Testis (tissue), 3 donors: ENCODE data around the gene NUDT5. TPM values are rescaled to one million over a fixed set of nuclear protein-coding genes. Genes with fewer than 3 reads are reported as not detected.
A peak's percentile ranks its signal among the peaks of the same experiment; 100 is the strongest.

ENCODE experiments used
- DNase-seq: peaks from one replicate; pipeline ENCODE4 v3.0.0-alpha.2; 2019
- H3K27ac ChIP-seq, 2 donors: fragments of 200-600 bp; sonication (generic); one replicate each; pipeline ENCODE4 v1.5.1; 2019
- H3K27me3 ChIP-seq: fragments of 200-600 bp; sonication (generic); one replicate; pipeline ENCODE4 v1.5.1; 2019
- H3K36me3 ChIP-seq: fragments of 200-600 bp; sonication (generic); one replicate; pipeline ENCODE4 v1.5.1; 2017; ENCODE audit warnings: low read depth; ENCODE audit errors: missing control alignments
- H3K4me1 ChIP-seq: fragments of 200-600 bp; sonication (generic); one replicate; pipeline ENCODE4 v1.5.1; 2019
- H3K4me3 ChIP-seq, 2 donors: fragments of 200-600 bp; sonication (generic); one replicate each; pipeline ENCODE4 v1.5.1; 2017 to 2019
- H3K9me3 ChIP-seq: fragments of 200-600 bp; sonication (generic); one replicate; pipeline ENCODE4 v1.5.1; 2017
- CTCF ChIP-seq, 3 experiments: fragments of 450-650 bp in 2 of 3; fragments of 200-600 bp in 1 of 3; sonication (generic) in 1 of 3; IDR thresholded peaks; one replicate each; pipeline ENCODE4 v1.5.1; 2016 to 2019; ENCODE audit warnings: antibody characterized with exemption in 3 of 3, mild to moderate bottlenecking in 2 of 3, moderate library complexity in 1 of 3
- POLR2A ChIP-seq: fragments of 450-650 bp; IDR thresholded peaks from one replicate; pipeline ENCODE4 v1.6.1; 2017; ENCODE audit warnings: antibody characterized with exemption, mild to moderate bottlenecking, moderate library complexity
- WGBS, 2 donors: methylation state at CpG; one replicate each; pipeline ENCODE4 v1.1.5; 2018; 5-methylcytosine and 5-hydroxymethylcytosine counted together
- intact Hi-C: fragments of 100-400 bp; cut with DNase I; formaldehyde crosslinking; loops from one replicate; pipeline ENCODE4 v1.15.1; 2023; ENCODE audit warnings: low total_unique reads
- polyA plus RNA-seq: library from polyadenylated mRNA; stranded (reverse); fragments of 350-450 nt; fragmentation: Illumina TruSeq; extraction: RNeasy Lipid Tissue Mini Kit (QIAGEN cat#74804); gene quantifications from one replicate; pipeline ENCODE4 v1.2.3, GENCODE V29; 2014; ENCODE audit warnings: low read depth, low replicate concordance; ENCODE audit not compliant: insufficient read depth
- total RNA-seq, 2 donors: library from RNA; depleted of rRNA; stranded (reverse); fragments of >200 nt; gene quantifications; one replicate each; pipeline ENCODE4 v1.2.3, GENCODE V29; 2016

Gene NUDT5
- total and polyA plus RNA-seq, 3 donors from 2014 or later = 22.0 to 26.5 (median 25.9) TPM

DNA sequence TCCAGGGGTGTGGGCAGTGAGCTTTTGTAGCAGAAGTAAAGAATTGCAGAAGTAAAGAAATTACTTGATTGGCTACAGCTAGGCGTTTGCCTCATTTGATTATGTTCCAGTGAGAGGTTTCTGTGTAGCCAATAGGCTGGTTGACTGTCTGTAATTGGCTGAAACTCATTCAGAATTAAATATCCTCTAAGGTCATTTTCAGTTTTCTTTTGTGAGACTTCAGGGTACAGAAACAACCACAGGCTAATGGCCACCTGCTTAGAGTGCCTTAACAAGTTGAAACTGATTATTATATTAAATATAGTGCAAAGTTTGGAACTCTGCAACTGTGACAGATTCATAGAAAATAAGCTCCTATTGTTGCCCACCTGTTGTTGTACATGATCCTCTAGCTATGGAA, 55.7 kb downstream of the NUDT5 start:
- H3K4me3 ChIP-seq = no peak overlapping the region
- no peak for TF ChIP-seq CTCF (IDR thresholded peaks at IDR 0.05)
- TF ChIP-seq POLR2A = no peak
- H3K27me3 ChIP-seq = no peaks in the 10 kb centered on the region
- H3K27ac ChIP-seq = no peak overlapping the region
- intact Hi-C loops = no loop called here
- WGBS, 2 donors = 80 to 94% methylated on average over 1 of the region's 1 CpG
- no peak for DNase-seq
- no peaks in the 10 kb centered on the region for H3K4me1 ChIP-seq
- no peaks in the 10 kb centered on the region for H3K36me3 ChIP-seq
- H3K9me3 ChIP-seq = no peaks in the 10 kb centered on the region

DNA sequence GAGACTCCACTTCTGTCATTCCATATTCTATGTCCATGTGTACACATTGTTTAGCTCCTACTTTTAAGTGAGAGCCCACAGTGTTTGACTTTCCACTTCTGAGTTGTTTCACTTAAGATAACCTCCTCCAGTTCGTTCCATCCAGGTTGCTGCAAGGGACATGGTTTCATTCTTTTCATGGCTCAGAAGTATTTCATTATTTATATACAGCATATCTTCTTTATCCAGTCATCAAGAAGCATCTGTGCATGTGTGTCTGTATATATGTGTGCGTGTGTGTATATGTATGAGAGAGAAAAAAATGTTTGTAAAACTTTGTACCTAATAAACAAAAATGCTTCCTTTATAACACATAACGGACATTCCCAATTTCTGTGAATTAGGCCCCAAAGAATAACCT, 60.1 kb downstream of the NUDT5 start:
- intact Hi-C loops = no loop called here
- 93 to 97% methylated on average over 3 of the region's 3 CpGs for whole genome bisulfite sequencing, 2 donors
- Histone ChIP-seq H3K36me3 (no peaks in the 10 kb centered on the region), H3K9me3 (no peaks in the 10 kb centered on the region), H3K4me1 (no peaks in the 10 kb centered on the region), H3K27me3 (no peaks in the 10 kb centered on the region), H3K4me3 (no peak overlapping the region), H3K27ac (no peak overlapping the region)
- no peak for DNase-seq
- TF ChIP-seq CTCF (IDR thresholded peaks at IDR 0.05) (no peak), POLR2A (no peak)

DNA sequence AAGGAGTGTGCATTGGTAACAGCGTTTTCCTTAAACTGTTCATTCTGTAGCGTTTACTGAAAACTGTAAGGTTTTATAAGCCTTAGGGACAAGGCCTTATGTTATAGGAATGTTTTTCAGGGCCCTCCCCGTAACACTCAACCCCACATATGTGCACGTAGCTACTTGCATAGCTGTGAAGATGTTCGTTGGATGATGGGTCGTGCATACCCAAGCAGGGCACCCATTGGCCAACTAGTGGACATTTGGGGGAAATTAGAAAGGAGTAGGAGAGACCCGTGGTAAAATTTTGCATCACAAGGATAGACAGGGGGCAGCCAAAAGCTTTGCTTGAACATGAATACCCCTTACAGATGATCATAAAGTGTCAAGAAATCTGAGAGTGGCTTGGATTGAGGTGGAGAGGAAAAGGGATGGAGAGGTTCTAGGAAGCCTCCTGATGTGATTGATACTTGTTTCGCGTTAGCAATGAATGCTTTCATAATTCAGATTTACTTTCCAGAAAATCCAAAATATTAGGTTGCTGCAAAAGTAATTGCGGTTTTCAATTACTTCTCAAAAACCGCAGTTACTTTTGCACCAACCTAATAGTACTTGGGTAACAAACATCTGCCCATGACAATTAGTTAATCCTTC, 65.3 kb downstream of the NUDT5 start:
- no peaks in the 10 kb centered on the region for H3K36me3 ChIP-seq
- H3K9me3 ChIP-seq = no peaks in the 10 kb centered on the region
- TF ChIP-seq POLR2A = no peak
- TF ChIP-seq CTCF (IDR thresholded peaks at IDR 0.05) = peak; percentile 29 to 43 (median 42)
- peak overlapping the region; percentile 81 to 95 for H3K4me3 ChIP-seq
- peak; percentile 51 for DNase-seq
- intact Hi-C loops = no loop called here
- H3K27me3 ChIP-seq = no peaks in the 10 kb centered on the region
- 16 to 19% methylated on average over 11 of the region's 11 CpGs for WGBS, 2 donors
- no peaks in the 10 kb centered on the region for H3K4me1 ChIP-seq
- H3K27ac ChIP-seq = peak overlapping the region; percentile 69 to 95

- intact Hi-C loops = no loop called here
- TF ChIP-seq POLR2A (no peak), CTCF (IDR thresholded peaks at IDR 0.05) (no peak)
- Histone ChIP-seq H3K9me3 (no peaks in the 10 kb centered on the region), H3K27ac (peak within 1 kb of the TSS; percentile 89 to 95), H3K36me3 (no peaks in the 10 kb centered on the region), H3K4me3 (peak within 1 kb of the TSS; percentile 81 to 95), H3K4me1 (no peaks in the 10 kb centered on the region), H3K27me3 (no peaks in the 10 kb centered on the region)
- 0% methylated on average over 16 to 39 of the region's 108 CpGs for WGBS, 2 donors
- peak; percentile 95 for DNase-seq
Observed at GRCh38 chr10:12129222-12130111, 66.2 kb downstream of the NUDT5 start, which contains the start of gene SEC61A2. TSS of gene SEC61A2 (plus strand) at chr10:12129677. CDS start at chr10:12129788, 111 bp downstream.
